K562 (cell line): ENCODE data around the gene MAP3K20. TPM values are rescaled to one million over a fixed set of nuclear protein-coding genes. Genes with fewer than 3 reads are reported as not detected.

Source experiments
- ATF4 ChIP-seq: fragments of 450-650 bp; formaldehyde crosslinking; IDR thresholded peaks from 2 replicates; pipeline ENCODE4 v1.4.0; 2022; ENCODE audit warnings: mild to moderate bottlenecking, moderate library complexity
- CEBPG ChIP-seq, 3 experiments: fragments of 200-800 bp in 1 of 3; sonication (Bioruptor generic) in 1 of 3; sonication (generic) in 1 of 3; formaldehyde crosslinking in 1 of 3; IDR thresholded peaks in 2 of 3; conservative IDR thresholded peaks in 1 of 3; 2 replicates each; pipeline versions ENCODE4 v1.6.1 to v1.8.0; 2016 to 2022; ENCODE audit warnings: missing compliant biosample characterization in 2 of 3, missing genetic modification characterization in 2 of 3, mild to moderate bottlenecking in 1 of 3, missing genetic modification reagents in 1 of 3
- JUND ChIP-seq, 2 experiments: IDR thresholded peaks; 2 replicates in 1 of 2; 3 replicates in 1 of 2; pipeline ENCODE4 v1.6.1; 2011; ENCODE audit warnings: borderline replicate concordance in 2 of 2, low read depth in 2 of 2, low read length in 2 of 2, improper control_type of control experiment in 1 of 2, missing biosample characterization in 1 of 2, missing genetic modification characterization in 1 of 2, missing genetic modification reagents in 1 of 2
- TRIM24 ChIP-seq, 2 experiments: fragments of 450-650 bp; IDR thresholded peaks; 2 replicates each; pipeline ENCODE4 v1.6.1; 2016
- ZBTB11 ChIP-seq, 3 experiments: fragments of 200-800 bp in 1 of 3; fragments of 250-450 bp in 1 of 3; fragments of 450-650 bp in 1 of 3; sonication (Bioruptor Pico) in 1 of 3; sonication (Bioruptor generic) in 1 of 3; formaldehyde crosslinking in 1 of 3; IDR thresholded peaks; 2 replicates each; pipeline versions ENCODE4 v1.6.1 to v1.8.0; 2016 to 2022; ENCODE audit warnings: mild to moderate bottlenecking in 2 of 3, missing genetic modification characterization in 2 of 3, missing compliant biosample characterization in 1 of 3, moderate library complexity in 1 of 3
- ZNF24 ChIP-seq: fragments of 450-650 bp; IDR thresholded peaks from 2 replicates; pipeline ENCODE4 v1.6.1; 2016
- ZSCAN32 ChIP-seq: fragments of 450-650 bp; formaldehyde crosslinking; IDR thresholded peaks from 2 replicates; pipeline ENCODE4 v1.4.0; 2020; ENCODE audit warnings: mild to moderate bottlenecking, moderate library complexity
- polyA plus RNA-seq, 8 experiments: library from polyadenylated mRNA; depleted of rRNA in 4 of 8; stranded (reverse) in 5 of 8; unstranded in 3 of 8; fragments of >200 nt; fragmentation: Nextera tagmentation in 2 of 8; fragmentation: Illumina TruSeq in 1 of 8; extraction: Ambion mirVana in 2 of 8; extraction: Trizol in 1 of 8; gene quantifications; 2 replicates each; pipeline versions ENCODE4 v1.2.1 to v1.2.3, GENCODE V29; 2011 to 2014; ENCODE audit warnings: inconsistent platforms in 1 of 8, missing spikeins in 1 of 8
- total RNA-seq, 7 experiments: library from RNA; depleted of rRNA in 6 of 7; stranded (reverse); fragments of >200 nt in 6 of 7; fragmentation: Illumina TruSeq in 2 of 7; extraction: Trizol in 2 of 7; gene quantifications; 2 replicates each; pipeline versions ENCODE4 v1.2.1 to v1.2.3, GENCODE V29; 2011 to 2021; ENCODE audit warnings: low replicate concordance in 1 of 7

The MAP3K20 gene
- total and polyA plus RNA-seq, 9 of the 15 experiments (the other 6 are each of a cell fraction or from before 2014, with no cell fraction given): 9.8 to 34.2 (median 27.3) TPM

- no peak for TF ChIP-seq ZBTB11 (CRISPR knock-in tag; IDR thresholded peaks at IDR 0.05)
- peak; percentile 87 for TF ChIP-seq ZSCAN32 (CRISPR knock-in tag)
- peak; percentile 90 to 92; a peak in 3 of 4 replicates for TF ChIP-seq TRIM24 (IDR thresholded peaks at IDR 0.05)
- peak; percentile 83 for TF ChIP-seq ZNF24
- TF ChIP-seq CEBPG (CRISPR knock-in tag; IDR thresholded peaks at IDR 0.05): peak; percentile 90
- TF ChIP-seq CEBPG (tag; conservative IDR thresholded peaks at IDR 0.05 in 1 of 2, IDR thresholded peaks at IDR 0.05 in 1 of 2): peak; percentile 72 to 97
- TF ChIP-seq ATF4 (CRISPR knock-in tag): peak; percentile 87
- TF ChIP-seq JUND (IDR thresholded peaks at IDR 0.05; ENCODE audit: borderline replicate concordance, low read depth, low read length): peak; percentile 61; the same call in 1 of the 2 replicates
- TF ChIP-seq JUND (tag; IDR thresholded peaks at IDR 0.05; ENCODE audit: borderline replicate concordance, low read depth, low read length): no peak
- TF ChIP-seq, all 486 proteins: peak for 18
These were observed 31.4 kb downstream of the MAP3K20 start (continued) for GRCh38 chr2:173106959-173107628.
